Adrenal gland (tissue), 12 donors: ENCODE results near the gene ARID5A. TPM values are rescaled to one million over a fixed set of nuclear protein-coding genes. Genes with fewer than 3 reads are reported as not detected.

Experiments
- DNase-seq, 7 donors: peaks; one replicate each; pipeline ENCODE4 v3.0.0-alpha.2; 2019 to 2020
- H3K27ac ChIP-seq, 5 donors: fragments of 200-600 bp; sonication (generic) in 4 of 5; 1 replicate in 3 of 5; 2 replicates in 2 of 5; pipeline versions ENCODE4 v1.5.1 to v1.8.0; 2016 to 2020; ENCODE audit warnings: mild to moderate bottlenecking in 1 of 5
- H3K27me3 ChIP-seq: fragments of 200-600 bp; 2 replicates; pipeline ENCODE4 v1.8.0; 2021
- H3K36me3 ChIP-seq, 2 donors: fragments of 200-600 bp; replicated peaks in 1 of 2; 1 replicate in 1 of 2; 2 replicates in 1 of 2; pipeline versions ENCODE4 v1.5.1 to v1.8.0; 2018 to 2022
- H3K4me1 ChIP-seq, 2 donors: fragments of 200-600 bp; replicated peaks in 1 of 2; 1 replicate in 1 of 2; 2 replicates in 1 of 2; pipeline versions ENCODE4 v1.5.1 to v1.8.0; 2018 to 2021
- H3K4me3 ChIP-seq, 4 donors: fragments of 200-600 bp; sonication (generic) in 3 of 4; one replicate each; pipeline ENCODE4 v1.5.1; 2016 to 2018
- H3K9me3 ChIP-seq, 3 donors: fragments of 200-600 bp; sonication (generic) in 1 of 3; replicated peaks in 1 of 3; 1 replicate in 2 of 3; 2 replicates in 1 of 3; pipeline versions ENCODE4 v1.5.1 to v1.8.0; 2016 to 2021
- CTCF ChIP-seq, 6 experiments: fragments of 450-650 bp in 4 of 6; fragments of 200-600 bp in 2 of 6; sonication (generic) in 1 of 6; IDR thresholded peaks; 1 replicate in 5 of 6; 2 replicates in 1 of 6; pipeline versions ENCODE4 v1.5.1 to v1.8.0; 2016 to 2021; ENCODE audit warnings: antibody characterized with exemption in 6 of 6, mild to moderate bottlenecking in 2 of 6, moderate library complexity in 1 of 6
- POLR2A ChIP-seq, 2 donors: fragments of 450-650 bp; IDR thresholded peaks; one replicate each; pipeline ENCODE4 v1.6.1; 2017; ENCODE audit warnings: antibody characterized with exemption in 2 of 2, mild to moderate bottlenecking in 2 of 2, moderate library complexity in 1 of 2
- WGBS, 4 donors: extraction: QIAGEN DNeasy Blood & Tissue Kit in 2 of 4; methylation state at CpG; one replicate each; pipeline versions ENCODE4 v1.1.5 to v1.1.7; 2013 to 2017; 5-methylcytosine and 5-hydroxymethylcytosine counted together
- intact Hi-C, 2 donors: fragments of 100-400 bp; cut with DNase I; formaldehyde crosslinking; loops; one replicate each; pipeline versions ENCODE4 v1.14.1 to v1.15.0; 2022 to 2023
- polyA plus RNA-seq, 3 donors: library from polyadenylated mRNA; stranded (reverse); fragments of 200-250 nt in 2 of 3; fragments of 350-450 nt in 1 of 3; fragmentation: Illumina TruSeq in 1 of 3; extraction: RNeasy Lipid Tissue Mini Kit (QIAGEN cat#74804) in 1 of 3; gene quantifications; one replicate each; pipeline ENCODE4 v1.2.3, GENCODE V29; 2013 to 2014
- total RNA-seq, 9 donors: library from RNA; depleted of rRNA in 4 of 9; stranded (reverse); fragments of >200 nt in 4 of 9; fragments of 120-200 nt in 1 of 9; fragmentation: NEBNext Ultra II Directional in 1 of 9; extraction: Animal tissue kit (Norgen Biotek cat#: 25700) in 1 of 9; gene quantifications; one replicate each; pipeline versions ENCODE4 v1.1.0 to v1.2.4, GENCODE V29; 2013 to 2023
- donor health status: healthy with polysubstance abuse.
- donor health status: Bipolar disorder and iron deficiency.
- donor health status: DM: yes; HTN: yes; CAD: no.
- donor health status: DM: no; HTN: no; CAD: no.
- donor health status: DM: no; HTN: no; CAD: no.
- donor health status: DM: yes; HTN: yes; CAD: no.

The ARID5A gene
- total and polyA plus RNA-seq, 12 donors: 0.94 to 39.6 (median 14.3) TPM

- no peaks in the 10 kb centered on the region for H3K36me3 ChIP-seq
- H3K27ac ChIP-seq: no peak overlapping the region
- WGBS, 4 donors: 90 to 97% (median 94%) methylated on average over 8 of the region's 8 CpGs
- no peak overlapping the region for H3K4me3 ChIP-seq
- DNase-seq: no peak
- intact Hi-C loops: loop anchor here in 1 of 2 donors (10.0 kb wide), 1 partner anchor 396 kb away; no protein-coding TSS in a partner anchor
- no peaks in the 10 kb centered on the region for H3K9me3 ChIP-seq
- H3K27me3 ChIP-seq: no peaks in the 10 kb centered on the region
- no peak for TF ChIP-seq CTCF (IDR thresholded peaks at IDR 0.05)
- TF ChIP-seq POLR2A (IDR thresholded peaks at IDR 0.05): no peak
- H3K4me1 ChIP-seq: peaks cover 0 to 5% of the 10 kb centered on the region in 2 donors
Observed at GRCh38 chr2:96558485-96558884, 21.9 kb downstream of the ARID5A start.

- intact Hi-C loops: no loop called here
- Histone ChIP-seq H3K4me1 (no peaks in the 10 kb centered on the region), H3K27ac (no peak overlapping the region), H3K27me3 (no peaks in the 10 kb centered on the region), H3K4me3 (no peak overlapping the region), H3K36me3 (no peaks in the 10 kb centered on the region), H3K9me3 (no peaks in the 10 kb centered on the region)
- DNase-seq: no peak
- WGBS, 4 donors: 61 to 92% (median 77%) methylated on average over 4 of the region's 4 CpGs
- TF ChIP-seq CTCF (IDR thresholded peaks at IDR 0.05): no peak
- no peak for TF ChIP-seq POLR2A (IDR thresholded peaks at IDR 0.05)
Observed at GRCh38 chr2:96564026-96564425, 27.5 kb downstream of the ARID5A start.

- Histone ChIP-seq H3K36me3 (no peaks in the 10 kb centered on the region), H3K4me1 (no peaks in the 10 kb centered on the region), H3K27ac (no peak overlapping the region), H3K27me3 (no peaks in the 10 kb centered on the region), H3K4me3 (no peak overlapping the region), H3K9me3 (no peaks in the 10 kb centered on the region)
- 64 to 82% (median 70%) methylated on average over 2 to 3 of the region's 3 CpGs for WGBS, 4 donors
- TF ChIP-seq CTCF (IDR thresholded peaks at IDR 0.05) (no peak), POLR2A (IDR thresholded peaks at IDR 0.05) (no peak)
- no peak for DNase-seq
- intact Hi-C loops: no loop called here
Observed at GRCh38 chr2:96564563-96564962, 28.0 kb downstream of the ARID5A start.

- DNase-seq: no peak
- WGBS, 4 donors: 72 to 79% (median 74%) methylated on average over 5 of the region's 5 CpGs
- no peaks in the 10 kb centered on the region for H3K27me3 ChIP-seq
- intact Hi-C loops: no loop called here
- no peak overlapping the region for H3K27ac ChIP-seq
- no peak overlapping the region for H3K4me3 ChIP-seq
- TF ChIP-seq CTCF (IDR thresholded peaks at IDR 0.05): no peak
- no peak for TF ChIP-seq POLR2A (IDR thresholded peaks at IDR 0.05)
- H3K4me1 ChIP-seq: no peaks in the 10 kb centered on the region
- H3K9me3 ChIP-seq: no peaks in the 10 kb centered on the region
- H3K36me3 ChIP-seq: no peaks in the 10 kb centered on the region
Observed at GRCh38 chr2:96565111-96565510, 28.6 kb downstream of the ARID5A start.
